Gastroesophageal sphincter (tissue), 3 donors: Measurements from ENCODE around the gene DNAAF5.

ENCODE experiments used
- POLR2AphosphoS5 ChIP-seq: sonication (generic); formaldehyde crosslinking; IDR thresholded peaks from one replicate; pipeline ENCODE4 v1.6.1; 2017; ENCODE audit warnings: antibody characterized with exemption
- TF ChIP-seq, protein P1 (sequence below), 4 experiments: fragments of 200-600 bp in 2 of 4; fragments of 450-650 bp in 2 of 4; sonication (generic) in 1 of 4; IDR thresholded peaks; one replicate each; pipeline ENCODE4 v1.5.1; 2017 to 2019; ENCODE audit warnings: antibody characterized with exemption in 4 of 4, mild to moderate bottlenecking in 2 of 4, moderate library complexity in 2 of 4

DNA sequence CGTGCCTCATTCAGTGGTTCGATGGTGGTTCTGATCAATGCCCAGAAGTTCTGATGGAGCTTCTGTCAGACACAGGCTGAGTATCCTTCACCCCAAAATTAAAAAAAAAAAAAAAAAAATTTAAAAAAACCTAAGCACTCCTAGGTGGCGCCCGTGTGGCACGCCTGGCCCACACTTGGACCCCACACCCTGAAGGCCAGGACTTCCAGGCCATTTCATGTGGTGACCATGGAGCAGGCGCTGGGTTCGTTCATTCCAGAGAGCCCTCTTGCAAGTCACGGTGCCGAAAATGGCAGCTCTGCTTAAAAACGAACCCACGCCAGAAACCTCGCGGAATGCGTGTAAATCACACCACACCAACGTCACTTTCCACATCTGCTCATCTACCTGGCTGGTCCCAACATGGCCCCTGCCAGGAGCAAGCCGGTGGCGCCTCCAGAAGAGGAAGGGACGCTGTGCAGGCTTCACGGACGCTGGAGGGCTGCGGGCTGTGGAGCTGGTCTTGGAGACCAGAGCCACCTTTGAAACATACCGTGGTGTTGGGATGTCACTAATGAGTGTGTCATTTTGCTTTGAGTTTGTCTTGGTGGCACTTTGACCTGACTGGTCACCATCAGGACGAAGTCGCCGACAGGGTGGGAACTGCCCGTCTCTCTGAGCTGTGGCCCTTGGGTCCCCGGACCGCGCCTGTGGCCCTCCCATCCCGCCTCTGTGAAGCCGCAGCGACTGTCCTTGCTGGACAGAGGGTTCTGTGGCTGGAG, 46.5 kb downstream of the DNAAF5 start:
- TF ChIP-seq, protein P1, sequence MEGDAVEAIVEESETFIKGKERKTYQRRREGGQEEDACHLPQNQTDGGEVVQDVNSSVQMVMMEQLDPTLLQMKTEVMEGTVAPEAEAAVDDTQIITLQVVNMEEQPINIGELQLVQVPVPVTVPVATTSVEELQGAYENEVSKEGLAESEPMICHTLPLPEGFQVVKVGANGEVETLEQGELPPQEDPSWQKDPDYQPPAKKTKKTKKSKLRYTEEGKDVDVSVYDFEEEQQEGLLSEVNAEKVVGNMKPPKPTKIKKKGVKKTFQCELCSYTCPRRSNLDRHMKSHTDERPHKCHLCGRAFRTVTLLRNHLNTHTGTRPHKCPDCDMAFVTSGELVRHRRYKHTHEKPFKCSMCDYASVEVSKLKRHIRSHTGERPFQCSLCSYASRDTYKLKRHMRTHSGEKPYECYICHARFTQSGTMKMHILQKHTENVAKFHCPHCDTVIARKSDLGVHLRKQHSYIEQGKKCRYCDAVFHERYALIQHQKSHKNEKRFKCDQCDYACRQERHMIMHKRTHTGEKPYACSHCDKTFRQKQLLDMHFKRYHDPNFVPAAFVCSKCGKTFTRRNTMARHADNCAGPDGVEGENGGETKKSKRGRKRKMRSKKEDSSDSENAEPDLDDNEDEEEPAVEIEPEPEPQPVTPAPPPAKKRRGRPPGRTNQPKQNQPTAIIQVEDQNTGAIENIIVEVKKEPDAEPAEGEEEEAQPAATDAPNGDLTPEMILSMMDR (IDR thresholded peaks at IDR 0.05): no peak
- no peak for TF ChIP-seq POLR2AphosphoS5
